Cerebellar nuclear complex (tissue), 1 donor: ENCODE data around the gene ACOT7.

ENCODE experiments used
- DNase-seq, 2 experiments: peaks; one replicate each; lab custom pipeline; 2025; lab: John Stamatoyannopoulos, UW

The ACOT7 gene

GRCh38 chr1:6424619-6425593 lies 31.3 kb upstream of the ACOT7 start, which contains the start of gene ESPN:
Gene ESPN, plus strand, starts transcription at chr1:6424776. Its CDS starts 180 bp downstream, at chr1:6424956.
- no peak for DNase-seq

- DNase-seq, result no peak
Observed at GRCh38 chr1:6424000-6424565, 30.5 kb upstream of the ACOT7 start.

GRCh38 chr1:6423321-6423999 lies 29.9 kb upstream of the ACOT7 start:
- DNase-seq, result no peak

GRCh38 chr1:6421266-6421665 lies 27.7 kb upstream of the ACOT7 start:
- DNase-seq, result no peak

GRCh38 chr1:6420454-6421042 lies 27.0 kb upstream of the ACOT7 start:
- DNase-seq, result no peak

- DNase-seq, result no peak
Observed at GRCh38 chr1:6419804-6420453, 26.4 kb upstream of the ACOT7 start, which contains the start of gene HES2. Gene HES2, minus strand, starts transcription at chr1:6419919. Its CDS starts 99 bp downstream, at chr1:6419820.

GRCh38 chr1:6419397-6419803 lies 25.8 kb upstream of the ACOT7 start:
- no peak for DNase-seq

GRCh38 chr1:6418668-6419396 lies 25.3 kb upstream of the ACOT7 start:
- no peak for DNase-seq

GRCh38 chr1:6417961-6418667 lies 24.5 kb upstream of the ACOT7 start:
- no peak for DNase-seq

- DNase-seq, result no peak
Observed at GRCh38 chr1:6416906-6417305, 23.3 kb upstream of the ACOT7 start.

GRCh38 chr1:6416295-6416656 lies 22.7 kb upstream of the ACOT7 start:
- no peak for DNase-seq

- no peak for DNase-seq
Observed at GRCh38 chr1:6414881-6415626, 21.5 kb upstream of the ACOT7 start.

- no peak for DNase-seq
Observed at GRCh38 chr1:6414443-6414844, 20.9 kb upstream of the ACOT7 start.

GRCh38 chr1:6412896-6413295 lies 19.3 kb upstream of the ACOT7 start:
- DNase-seq, result no peak

- no peak for DNase-seq
Observed at GRCh38 chr1:6410248-6410893, 16.8 kb upstream of the ACOT7 start.

- no peak for DNase-seq
Observed at GRCh38 chr1:6409733-6410132, 16.2 kb upstream of the ACOT7 start.

GRCh38 chr1:6409053-6409452 lies 15.5 kb upstream of the ACOT7 start:
- DNase-seq, result no peak

- no peak for DNase-seq
Observed at GRCh38 chr1:6408023-6408422, 14.5 kb upstream of the ACOT7 start.

GRCh38 chr1:6401673-6402072 lies 8.1 kb upstream of the ACOT7 start:
- no peak for DNase-seq
